HepG2 (cell line): ENCODE results near the gene CDK2AP2. TPM values are rescaled to one million over a fixed set of nuclear protein-coding genes. Genes with fewer than 3 reads are reported as not detected.
A peak's percentile ranks its signal among the peaks of the same experiment; 100 is the strongest.
"Not testable (repeated sequence)": the region's sequence is repeated elsewhere in the genome, so short reads cannot be mapped to it uniquely, and the experiment has no call there.

ENCODE experiments used
- ATAC-seq: fragments of 200-7000 bp; cut with Tn5 transposase; 3 replicates; pipeline ENCODE4 v1.9.1; 2020; ENCODE audit warnings: mild to moderate bottlenecking, moderate library complexity
- BruUV-seq: library from RNA; stranded (reverse); fragments of 400-500 nt; replicated peaks from 2 replicates; lab custom pipeline; 2021; lab: Mats Ljungman, UMichigan
- CTCF ChIA-PET: fragments of 300-600 bp; formaldehyde crosslinking; extraction: SDS; loops from one replicate; lab custom pipeline; 2021; ENCODE audit warnings: low total read pairs, inconsistent platforms, low intra/inter-chr PET ratio; lab: Yijun Ruan, JAX
- POLR2A ChIA-PET: fragments of 350-600 bp; sonication (Branson Sonifier 250); formaldehyde crosslinking; loops from one replicate; lab custom pipeline; 2020; ENCODE audit warnings: antibody characterized with exemption, inconsistent platforms; lab: Yijun Ruan, JAX
- DNase-seq: peaks from one replicate; pipeline ENCODE4 v3.0.0-alpha.2; 2015; ENCODE audit warnings: low spot score
- FAIRE-seq: peaks from 3 replicates; lab custom pipeline; 2011; peaks lifted over from hg19 to GRCh38; lab: Jason Lieb, UNC
- H2AFZ ChIP-seq: one replicate; pipeline ENCODE4 v1.6.1; 2011; ENCODE audit warnings: low read length, inconsistent platforms
- H3K27ac ChIP-seq: fragments of 300-600 bp; 3 replicates; pipeline ENCODE4 v1.8.0; 2011; ENCODE audit warnings: mixed run types, mild to moderate bottlenecking, mixed read lengths, low read length, inconsistent platforms; ENCODE audit not compliant: insufficient read depth; ENCODE audit errors: extremely low read length
- H3K27me3 ChIP-seq, 2 experiments: fragments of 200-600 bp in 1 of 2; 2 replicates in 1 of 2; 3 replicates in 1 of 2; pipeline versions ENCODE4 v1.6.0 to v1.8.0; 2011; ENCODE audit warnings: low read length in 2 of 2, mild to moderate bottlenecking in 2 of 2, moderate library complexity in 2 of 2, inconsistent platforms in 1 of 2; ENCODE audit not compliant: insufficient read depth in 2 of 2, control insufficient read depth in 1 of 2
- H3K36me3 ChIP-seq, 2 experiments: fragments of 200-600 bp in 1 of 2; replicated peaks in 1 of 2; 2 replicates in 1 of 2; 3 replicates in 1 of 2; pipeline versions ENCODE4 v1.5.1 to v1.8.0; 2011; ENCODE audit warnings: low read length in 2 of 2, inconsistent platforms in 1 of 2; ENCODE audit not compliant: insufficient read depth in 2 of 2, control insufficient read depth in 1 of 2
- H3K4me1 ChIP-seq: 2 replicates; pipeline ENCODE4 v1.5.1; 2012; ENCODE audit warnings: low read length, inconsistent platforms; ENCODE audit not compliant: insufficient read depth
- H3K4me2 ChIP-seq: 2 replicates; pipeline ENCODE4 v1.6.0; 2011; ENCODE audit warnings: low read depth, low read length, inconsistent platforms
- H3K4me3 ChIP-seq, 3 experiments: fragments of 200-600 bp in 1 of 3; sonication (generic), shearing (Covaris generic) in 1 of 3; replicated peaks in 1 of 3; 2 replicates each; pipeline ENCODE4 v1.5.1; 2011 to 2016; ENCODE audit warnings: low read length in 3 of 3, inconsistent platforms in 2 of 3, low read depth in 2 of 3, mild to moderate bottlenecking in 2 of 3, control low read depth in 1 of 3, mixed read lengths in 1 of 3; ENCODE audit not compliant: insufficient read depth in 1 of 3
- H3K79me2 ChIP-seq: one replicate; pipeline ENCODE4 v1.6.1; 2011; ENCODE audit warnings: low read length, inconsistent platforms; ENCODE audit not compliant: insufficient read depth
- H3K9ac ChIP-seq: 2 replicates; pipeline ENCODE4 v1.6.0; 2011; ENCODE audit warnings: mild to moderate bottlenecking, low read depth, low read length, inconsistent platforms; ENCODE audit not compliant: insufficient read depth
- H3K9me3 ChIP-seq: 2 replicates; pipeline ENCODE4 v1.5.1; 2012; ENCODE audit warnings: mild to moderate bottlenecking, low read length
- H4K20me1 ChIP-seq: 2 replicates; pipeline ENCODE4 v1.6.0; 2011; ENCODE audit warnings: inconsistent platforms, mild to moderate bottlenecking, low read length, moderate library complexity; ENCODE audit not compliant: insufficient read depth
- EED ChIP-seq: sonication (generic); formaldehyde crosslinking; IDR thresholded peaks from 2 replicates; pipeline ENCODE4 v1.5.0; 2020; ENCODE audit warnings: mild to moderate bottlenecking, missing genetic modification reagents
- FUBP1 ChIP-seq: sonication (generic); formaldehyde crosslinking; IDR thresholded peaks from 2 replicates; pipeline ENCODE4 v1.5.1; 2020; ENCODE audit warnings: missing genetic modification reagents, mild to moderate bottlenecking, borderline replicate concordance
- RBFOX2 ChIP-seq: fragments of 200-400 bp; formaldehyde crosslinking; IDR thresholded peaks from 2 replicates; pipeline ENCODE4 v1.6.1; 2017; ENCODE audit warnings: low read depth, mild to moderate bottlenecking, low read length
- whole genome bisulfite sequencing: methylation state at CpG from one replicate; pipeline ENCODE4 v1.1.6; 2017; ENCODE audit warnings: low lambda C conversion rate; 5-methylcytosine and 5-hydroxymethylcytosine counted together
- in situ Hi-C: cut with HindIII; loops from 2 replicates; pipeline ENCODE4 v1.10.0; 2017; ENCODE audit warnings: low pct_unique_long_range_greater_than_20kb; ENCODE audit not compliant: extremely low pct_ligation_motif_present
- intact Hi-C: fragments of 100-400 bp; cut with micrococcal nuclease; formaldehyde crosslinking; loops from one replicate; pipeline ENCODE4 v1.10.0; 2022; ENCODE audit not compliant: unreplicated experiment
- polyA plus RNA-seq, 8 experiments: library from polyadenylated mRNA; depleted of rRNA in 3 of 8; stranded (reverse) in 7 of 8; unstranded in 1 of 8; fragments of >200 nt; fragmentation: Illumina TruSeq in 4 of 8; extraction: Trizol in 4 of 8; gene quantifications; 2 replicates each; pipeline versions ENCODE4 v1.2.1 to v1.2.3, GENCODE V29; 2011 to 2016; ENCODE audit warnings: low read depth in 4 of 8, missing spikeins in 1 of 8, mixed read lengths in 1 of 8; ENCODE audit not compliant: insufficient read depth in 1 of 8
- total RNA-seq, 5 experiments: library from RNA; depleted of rRNA; stranded (reverse); fragments of >200 nt; fragmentation: Illumina TruSeq; extraction: Trizol; gene quantifications; 2 replicates each; pipeline ENCODE4 v1.2.3, GENCODE V29; 2016; ENCODE audit warnings: low read depth in 1 of 5

CDK2AP2 gene
- total and polyA plus RNA-seq, 2 of the 13 experiments (the other 11 are each of a cell fraction or from before 2014, with no cell fraction given), result 15.0 to 23.2 TPM

- Histone ChIP-seq H3K27me3 (no peaks in the 10 kb centered on the region), H2AFZ (no peak overlapping the region), H3K36me3 (peaks cover 5 to 25% of the 10 kb centered on the region in 2 experiments; a peak in 4 of 5 replicates), H3K4me3 (no peak overlapping the region), H3K9ac (no peak overlapping the region), H3K27ac (no peak overlapping the region), H3K4me1 (peaks cover 9% of the 10 kb centered on the region), H4K20me1 (no peaks in the 10 kb centered on the region), H3K9me3 (no peaks in the 10 kb centered on the region), H3K79me2 (no peaks in the 10 kb centered on the region), H3K4me2 (no peak overlapping the region)
- CTCF ChIA-PET, result no interaction called here
- DNase-seq, result no peak
- intact Hi-C loops, result no loop called here
- in situ Hi-C loops, result no loop called here
- no peak for FAIRE-seq
- TF ChIP-seq FUBP1 (CRISPR knock-in tag), result no peak
- TF ChIP-seq RBFOX2, result 0 out of 2 replicates have a peak, but pooled peaks have one; percentile 22
- POLR2A ChIA-PET, result no interaction called here
- BruUV-seq, result no TSS peak
- WGBS, result 93% methylated on average over 6 of the region's 25 CpGs
- ATAC-seq, result no peak
Measured at GRCh38 chr11:67489203-67489884, 18.6 kb downstream of the CDK2AP2 start.

GRCh38 chr11:67486481-67487195 lies 21.3 kb downstream of the CDK2AP2 start:
- POLR2A ChIA-PET, result no interaction called here
- no peak for DNase-seq

GRCh38 chr11:67485873-67486361 lies 22.0 kb downstream of the CDK2AP2 start:
- H3K27ac ChIP-seq, ATAC-seq: not testable (repeated sequence)
- 96% methylated on average over 7 of the region's 7 CpGs for WGBS

More at GRCh38 chr11:67486481-67487195, 21.3 kb downstream of the CDK2AP2 start:
- H3K9ac ChIP-seq, result no peak overlapping the region
- 96% methylated on average over 3 of the region's 20 CpGs for WGBS
- no peak for FAIRE-seq
- H3K27me3 ChIP-seq, result no peaks in the 10 kb centered on the region
- H2AFZ ChIP-seq, result no peak overlapping the region
- H3K27ac ChIP-seq, result no peak overlapping the region
- in situ Hi-C loops, result no loop called here
- peaks cover 28% of the 10 kb centered on the region for H3K4me1 ChIP-seq
- H3K4me3 ChIP-seq, result no peak overlapping the region
- ATAC-seq, result no peak
- no TSS peak for BruUV-seq
- H3K79me2 ChIP-seq, result no peaks in the 10 kb centered on the region
- peaks cover 4 to 22% of the 10 kb centered on the region in 2 experiments; a peak in 4 of 5 replicates for H3K36me3 ChIP-seq
- no peak for TF ChIP-seq EED (CRISPR knock-in tag)
- 0 out of 2 replicates have a peak, but pooled peaks have one; percentile 25 for TF ChIP-seq RBFOX2
- H4K20me1 ChIP-seq, result no peaks in the 10 kb centered on the region
- CTCF ChIA-PET, result no interaction called here
- no peaks in the 10 kb centered on the region for H3K9me3 ChIP-seq
- intact Hi-C loops, result no loop called here
- no peak overlapping the region for H3K4me2 ChIP-seq

More at GRCh38 chr11:67485873-67486361, 22.0 kb downstream of the CDK2AP2 start:
- CTCF ChIA-PET, H3K27me3 ChIP-seq, in situ Hi-C loops, FAIRE-seq, intact Hi-C loops, H3K4me2 ChIP-seq, H2AFZ ChIP-seq, H3K79me2 ChIP-seq, BruUV-seq, H4K20me1 ChIP-seq, H3K9ac ChIP-seq, H3K9me3 ChIP-seq, H3K4me3 ChIP-seq, DNase-seq: not testable (repeated sequence)
- POLR2A ChIA-PET, result interaction anchor here (1.0 kb wide), 1 partner anchor 21 kb away, joined by 3 read pairs; no protein-coding TSS in a partner anchor
- Histone ChIP-seq H3K36me3 (peaks cover 4 to 22% of the 10 kb centered on the region in 2 experiments; a peak in 3 of 5 replicates), H3K4me1 (peaks cover 28% of the 10 kb centered on the region)
